Measurements from ENCODE around the gene BANF2.
"Not testable (repeated sequence)": the region's sequence is repeated elsewhere in the genome, so short reads cannot be mapped to it uniquely, and the experiment has no call there.

Gene BANF2

DNA sequence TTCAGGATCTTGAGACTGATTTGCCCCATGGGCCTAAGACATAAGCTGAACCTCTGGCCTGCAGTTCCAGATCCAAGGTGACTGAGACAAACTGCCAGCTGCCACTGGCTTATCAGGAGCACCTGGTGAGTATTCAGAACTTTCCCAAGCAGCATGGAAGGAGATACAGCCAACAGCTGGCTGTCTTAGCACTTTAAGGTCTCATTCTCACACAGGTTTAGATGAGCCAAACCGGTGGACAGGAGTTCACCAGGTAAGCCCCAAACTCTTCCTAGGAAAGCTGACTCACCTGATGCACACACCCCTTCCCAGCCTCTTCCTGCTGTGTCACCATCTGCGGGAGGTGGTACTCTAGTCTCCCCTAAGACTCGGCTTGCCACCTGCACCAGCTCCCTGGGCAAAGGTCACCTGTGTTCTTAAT lies at the start of gene BANF2:
BANF2 (plus strand) TSS at position 36 of the 421 bp plus-strand sequence. CDS start 25,060 bp downstream, outside the sequence.
- DNase-seq = no peak

GRCh38 chr20:17650301-17651128 lies 49.3 kb upstream of the BANF2 start:
- DNase-seq = no peak

GRCh38 chr20:17651129-17651759 lies 48.5 kb upstream of the BANF2 start:
- no peak for DNase-seq

GRCh38 chr20:17651760-17652388 lies 47.9 kb upstream of the BANF2 start:
- no peak for DNase-seq

DNA sequence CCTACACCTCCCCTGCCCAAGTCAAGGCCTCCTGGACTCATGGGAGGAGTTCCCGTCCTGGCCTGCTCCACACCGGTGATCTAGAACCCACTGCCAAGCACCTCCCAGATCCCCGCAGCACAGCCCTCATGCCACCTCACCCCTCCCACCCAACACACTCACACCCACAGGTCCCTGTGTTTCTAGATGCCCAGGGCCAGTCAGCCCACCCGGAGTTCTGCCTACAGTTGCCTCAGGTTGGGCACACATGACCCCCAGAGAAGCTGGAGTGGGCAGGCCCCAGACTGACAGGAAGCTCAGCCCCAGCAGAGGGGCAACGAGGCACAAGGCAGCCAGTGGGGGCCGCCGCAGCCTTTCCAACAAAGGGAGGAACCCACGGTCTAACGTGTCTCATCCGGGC lies 47.4 kb upstream of the BANF2 start:
- DNase-seq = no peak

GRCh38 chr20:17653835-17654648 lies 45.7 kb upstream of the BANF2 start:
- DNase-seq = no peak

GRCh38 chr20:17654649-17655285 lies 45.0 kb upstream of the BANF2 start:
- no peak for DNase-seq

- DNase-seq = no peak
Measured at GRCh38 chr20:17655286-17655651, 44.5 kb upstream of the BANF2 start.

- DNase-seq = no peak
Measured at GRCh38 chr20:17655865-17656479, 43.8 kb upstream of the BANF2 start.

DNA sequence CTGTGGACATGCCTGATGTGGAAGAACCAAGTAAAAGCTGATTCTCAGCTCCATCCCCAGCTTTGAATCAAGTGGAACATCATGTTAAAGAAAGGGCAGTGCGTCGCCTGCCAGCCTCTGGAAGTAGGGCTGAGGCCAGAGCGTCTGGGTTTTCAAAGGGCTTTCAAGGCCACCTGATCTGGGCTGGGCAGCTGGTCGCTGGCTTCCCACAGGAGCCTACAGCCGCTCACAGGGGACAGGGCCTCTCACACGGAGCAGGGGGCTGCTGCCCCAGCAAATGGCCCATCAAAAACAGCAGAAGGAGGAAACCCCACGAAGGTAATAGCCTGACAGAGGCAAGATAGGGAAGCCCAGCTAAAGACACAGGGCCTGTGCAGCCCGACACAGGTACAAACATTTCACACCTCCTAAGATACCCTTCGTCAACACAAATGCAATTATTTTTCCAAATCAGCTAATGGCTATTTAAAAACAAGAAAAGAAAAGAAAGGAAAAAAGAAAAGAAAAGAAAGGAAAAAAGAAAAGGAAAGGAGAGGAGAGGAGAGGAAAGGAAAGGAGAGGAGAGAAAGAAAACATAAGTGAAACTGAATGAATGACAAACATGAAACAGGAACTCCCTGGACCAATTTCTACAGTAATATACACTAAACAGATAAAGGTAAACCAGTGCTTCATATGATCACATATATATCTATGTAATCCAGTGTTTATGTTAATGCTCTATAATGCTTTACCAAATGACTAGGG lies 42.5 kb upstream of the BANF2 start:
- no peak for DNase-seq

DNA sequence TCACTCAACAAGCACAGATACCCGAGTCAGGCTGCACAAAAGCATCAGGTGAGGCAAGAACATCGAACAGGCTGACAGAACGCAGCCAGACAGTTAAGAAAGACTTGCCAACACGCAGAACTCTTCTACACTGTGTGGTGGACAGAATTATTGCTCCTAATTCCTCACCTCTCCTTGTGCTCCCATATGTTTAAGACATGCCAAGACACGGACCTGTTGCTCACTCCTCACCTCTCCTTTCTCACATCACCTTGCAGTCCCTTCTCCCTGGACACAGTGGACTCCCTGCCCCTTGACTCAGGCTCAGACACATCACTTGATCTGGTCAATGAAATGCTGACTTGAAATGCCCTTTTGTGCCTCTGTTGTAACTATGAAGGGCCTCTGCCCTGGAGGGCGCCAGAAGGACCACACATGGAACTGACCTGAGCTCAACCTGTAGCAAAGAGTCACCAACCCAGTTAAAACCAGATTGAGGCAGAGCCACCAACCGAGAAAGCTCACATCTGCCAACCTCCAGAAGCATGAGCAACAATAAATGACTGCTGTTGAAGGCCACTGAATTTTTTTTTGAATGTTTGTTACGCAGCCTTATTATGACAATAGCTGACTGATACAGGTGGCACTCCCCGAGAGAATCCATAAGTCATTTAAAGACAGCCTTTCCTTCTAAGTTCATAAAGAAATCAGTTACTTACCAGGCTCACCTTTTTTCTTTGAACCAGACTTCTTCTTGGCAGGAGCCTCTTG lies 41.7 kb upstream of the BANF2 start:
- DNase-seq = no peak

DNA sequence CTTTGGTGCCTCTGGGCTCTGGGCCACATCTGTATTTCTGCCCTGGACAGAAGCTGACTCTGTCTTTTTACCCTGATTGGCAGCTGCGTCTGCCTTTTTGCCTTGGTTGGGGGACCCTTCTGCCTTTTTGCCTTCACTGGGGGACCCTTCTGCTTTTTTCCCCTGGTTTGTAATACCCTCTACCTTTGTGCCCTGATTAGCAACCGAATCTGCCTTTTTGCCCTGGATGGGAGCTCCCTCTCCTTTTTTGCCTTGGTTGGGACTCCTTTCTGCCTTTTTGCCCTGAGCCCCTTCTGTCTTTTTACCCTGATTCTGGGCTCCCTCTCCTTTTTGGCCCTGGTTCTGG lies 41.1 kb upstream of the BANF2 start:
- DNase-seq = no peak

DNA sequence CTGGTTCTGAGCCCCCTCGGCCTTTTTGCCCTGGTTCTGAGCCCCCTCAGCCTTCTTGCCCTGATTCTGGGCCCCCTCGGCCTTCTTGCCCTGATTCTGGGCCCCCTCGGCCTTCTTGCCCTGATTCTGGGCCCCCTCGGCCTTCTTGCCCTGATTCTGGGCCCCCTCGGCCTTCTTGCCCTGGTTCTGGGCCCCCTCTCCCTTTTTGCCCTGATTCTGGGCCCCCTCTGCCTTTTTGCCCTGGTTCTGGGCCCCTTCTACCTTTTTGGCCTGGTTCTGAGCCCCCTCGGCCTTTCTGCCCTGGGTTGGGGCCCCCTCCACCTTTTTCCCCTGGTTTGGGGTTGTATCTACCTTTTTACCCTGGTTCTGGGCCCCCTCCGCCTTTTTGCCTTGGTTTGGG lies 40.4 kb upstream of the BANF2 start:
- not testable (repeated sequence) for DNase-seq

DNA sequence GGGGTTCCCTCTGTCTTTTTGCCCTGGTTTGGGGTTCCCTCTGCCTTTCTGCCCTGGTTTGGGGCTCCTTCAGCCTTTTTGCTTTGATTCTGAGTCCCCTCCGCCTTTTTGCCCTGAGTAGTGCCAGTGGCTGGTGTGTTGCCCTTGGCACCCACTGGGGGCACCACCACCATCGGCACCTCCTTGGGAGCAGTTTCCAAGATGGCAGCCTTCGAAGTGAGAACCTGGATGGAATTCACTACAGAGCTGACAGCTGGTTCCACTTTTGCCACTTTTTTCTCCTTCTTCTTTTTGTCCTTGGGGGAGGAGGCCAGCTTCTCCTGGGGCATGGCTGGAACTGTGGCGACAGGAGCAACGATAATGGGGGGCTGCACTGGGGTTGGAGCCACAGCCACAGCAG lies 40.0 kb upstream of the BANF2 start:
- DNase-seq = no peak

DNA sequence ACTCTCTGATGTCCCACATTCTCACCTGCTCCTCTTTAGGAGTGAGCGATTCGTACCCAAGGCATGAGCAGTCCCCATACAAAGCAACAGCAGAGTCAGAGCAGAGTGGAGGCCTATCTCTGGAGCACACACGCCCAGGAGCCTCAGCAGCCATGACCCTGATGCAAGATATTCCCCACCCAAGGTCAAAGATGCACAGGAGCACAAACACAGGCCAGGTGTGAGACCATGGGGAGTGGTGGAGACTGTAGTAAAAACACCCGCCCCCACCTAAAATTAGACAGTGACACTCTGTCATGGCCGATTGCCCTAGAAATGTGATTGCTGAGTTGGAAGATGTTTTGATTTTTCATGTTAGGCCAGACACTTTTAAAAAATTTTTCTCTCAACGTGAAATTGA lies 39.1 kb upstream of the BANF2 start:
- DNase-seq = no peak

DNA sequence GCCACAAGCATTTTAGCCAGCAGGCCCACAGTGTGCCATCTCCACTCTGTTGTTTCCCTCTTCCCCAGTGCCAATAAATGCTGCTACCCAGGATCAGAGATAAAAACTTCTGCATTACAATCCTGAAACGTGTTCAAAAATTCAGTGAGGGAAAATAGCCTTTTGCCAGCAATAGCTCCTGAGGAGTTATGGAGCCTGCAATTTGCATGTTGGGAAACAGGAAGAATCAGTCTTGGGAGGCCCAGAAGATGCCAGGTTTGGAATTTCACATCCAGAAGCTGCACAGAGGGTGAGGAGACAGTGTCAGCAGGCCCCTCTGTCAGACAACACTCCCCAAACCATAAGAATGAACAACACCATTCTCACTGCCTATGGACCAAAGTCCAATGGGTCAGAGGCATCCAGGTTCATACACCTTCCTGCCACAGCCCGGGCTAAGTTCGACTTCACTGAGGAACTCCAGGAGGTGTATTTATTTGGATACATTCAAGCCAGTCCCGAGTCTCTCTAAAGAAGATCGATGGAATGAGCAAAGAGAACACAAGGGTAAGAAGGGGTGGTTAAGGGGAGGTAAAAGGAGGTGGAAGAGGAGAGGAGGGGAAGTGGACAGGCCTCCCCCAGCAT lies 38.5 kb upstream of the BANF2 start:
- DNase-seq = no peak

- no peak for DNase-seq
Measured at GRCh38 chr20:17662333-17663039, 37.3 kb upstream of the BANF2 start.

- no peak for DNase-seq
Measured at GRCh38 chr20:17663040-17663399, 36.7 kb upstream of the BANF2 start.

DNA sequence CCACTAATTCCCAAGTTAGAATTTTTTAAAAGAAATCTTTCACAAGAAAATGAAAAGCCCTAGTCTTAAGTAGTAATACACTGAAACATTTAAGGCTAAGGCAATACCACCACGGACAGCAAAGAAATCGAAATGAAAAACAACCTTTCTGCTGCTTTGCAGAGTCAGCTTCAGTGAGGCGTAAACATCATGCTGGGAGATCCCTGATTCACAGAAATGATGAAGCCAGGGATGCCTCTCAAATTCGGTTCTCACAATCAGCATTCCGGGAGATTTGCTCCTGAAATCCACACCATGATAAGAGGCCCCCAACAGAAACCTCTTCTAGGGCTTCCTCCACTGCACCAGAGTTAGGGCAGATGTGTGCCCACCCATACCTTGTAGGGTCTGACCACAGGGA lies 36.3 kb upstream of the BANF2 start:
- DNase-seq = no peak
